ENCODE data around the gene CKB. TPM values are rescaled to one million over a fixed set of nuclear protein-coding genes. Genes with fewer than 3 reads are reported as not detected.
"Not testable (repeated sequence)": the region's sequence is repeated elsewhere in the genome, so short reads cannot be mapped to it uniquely, and the experiment has no call there.

The CKB gene
- total RNA-seq, 1 experiment from 2014 or later = 672 TPM

GRCh38 chr14:103518422-103519042, 4.1 kb downstream of the CKB start:
- in situ Hi-C loops (cut with HindIII; ENCODE audit: low sequenced_read_pairs) = loop anchor here (10.0 kb wide), 1 partner anchor 54 kb away; no protein-coding TSS in a partner anchor

DNA sequence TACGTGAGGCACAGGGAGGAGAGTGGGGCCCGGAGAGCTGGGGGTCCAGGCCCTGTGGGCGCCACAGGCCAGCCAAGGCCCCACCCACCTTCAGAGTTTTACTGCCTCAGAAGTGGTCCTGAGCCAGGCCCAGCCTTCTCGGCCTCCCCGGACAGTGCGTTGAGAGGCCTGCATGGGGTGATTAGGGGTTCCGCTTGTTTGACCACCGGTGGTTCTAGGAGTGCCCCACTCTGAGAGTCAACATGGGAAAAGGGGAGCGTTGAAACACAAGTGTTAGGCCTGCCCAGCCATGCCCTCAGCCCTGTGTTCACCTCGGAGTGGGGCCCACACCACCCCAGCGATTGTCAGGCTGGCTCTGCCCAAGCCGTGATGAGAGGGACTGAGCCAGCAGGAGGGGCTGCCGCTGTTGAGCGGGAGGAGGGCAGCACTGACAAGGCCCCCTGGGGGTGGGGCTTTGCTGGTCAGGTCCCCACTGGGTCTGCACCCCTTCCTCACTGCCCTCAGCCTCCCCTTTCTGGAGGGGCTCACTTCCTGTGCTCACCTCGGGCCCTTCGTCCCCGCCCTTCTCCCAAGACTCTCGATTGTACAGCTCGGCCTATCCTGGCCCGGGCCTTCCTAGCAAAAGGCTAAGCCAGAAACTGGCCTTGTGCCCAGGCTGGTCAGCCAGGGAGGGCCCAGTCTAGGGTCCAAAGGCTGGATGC, 4.8 kb downstream of the CKB start:
- in situ Hi-C loops (cut with HindIII; ENCODE audit: low sequenced_read_pairs) = loop anchor here (10.0 kb wide), 1 partner anchor 53 kb away; no protein-coding TSS in a partner anchor
- DNase-seq (ENCODE audit: low spot score) = peak; percentile 58

More at GRCh38 chr14:103518422-103519042, 4.1 kb downstream of the CKB start:
- peak; percentile 70 for DNase-seq (ENCODE audit: low spot score)

DNA sequence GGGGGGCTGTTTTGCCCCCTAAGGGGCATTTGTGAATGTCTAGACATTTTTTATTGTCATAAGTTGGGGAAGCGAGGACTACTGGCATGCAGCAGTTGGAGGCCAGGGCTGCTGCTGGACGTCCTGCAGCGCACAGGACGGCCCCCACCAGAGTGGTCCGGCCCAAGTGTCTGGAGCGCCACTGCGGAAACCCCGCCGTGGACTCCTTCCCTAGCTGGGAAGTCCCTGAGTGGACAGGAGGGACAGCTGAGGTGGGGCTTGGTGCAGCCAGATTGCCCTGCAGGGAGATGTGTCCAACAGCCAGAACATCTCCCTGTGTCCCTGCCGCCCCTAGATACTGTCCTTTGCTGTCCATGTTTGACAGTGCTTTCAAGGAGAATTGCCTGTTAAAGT, 5.5 kb downstream of the CKB start:
- in situ Hi-C loops (cut with HindIII; ENCODE audit: low sequenced_read_pairs) = loop anchor here (10.0 kb wide), 1 partner anchor 52 kb away; no protein-coding TSS in a partner anchor
- no peak for DNase-seq (ENCODE audit: low spot score)

DNA sequence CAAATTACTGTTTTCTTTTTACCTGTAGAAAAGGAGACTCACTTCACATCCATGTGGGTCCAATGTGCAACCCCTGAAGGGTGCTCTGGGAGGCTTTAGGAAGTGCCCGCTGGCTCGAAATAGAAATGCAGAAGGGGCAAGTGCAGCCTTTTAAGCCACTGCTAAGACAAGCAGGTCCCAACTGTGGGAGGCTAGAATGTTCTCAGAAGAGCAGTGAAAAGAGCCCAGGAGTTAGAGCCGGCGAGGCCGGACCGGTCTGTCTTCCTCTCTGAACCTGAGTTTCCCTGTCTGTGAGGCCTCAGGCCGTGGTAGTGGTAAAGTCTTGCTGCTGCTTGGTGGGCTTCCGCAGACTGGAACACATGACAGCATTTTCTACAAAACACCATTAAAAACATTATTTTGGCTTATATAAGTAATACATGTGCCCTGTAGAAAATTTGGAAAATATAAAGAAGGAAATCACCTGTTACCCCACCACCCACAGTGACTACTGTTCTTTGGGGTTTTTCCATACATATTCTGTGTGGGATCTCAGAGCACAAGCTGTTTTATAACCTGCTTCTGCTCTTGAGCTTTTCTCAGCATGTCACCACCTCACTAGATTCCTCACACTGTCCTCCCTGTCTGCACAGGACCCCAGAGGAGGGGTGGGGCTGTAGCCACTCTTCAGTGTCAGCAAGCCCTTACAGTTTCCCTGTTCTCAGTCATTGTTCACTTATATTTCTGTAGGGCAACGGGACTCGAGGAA, 6.0 kb downstream of the CKB start:
- in situ Hi-C loops (cut with HindIII; ENCODE audit: low sequenced_read_pairs) = loop anchor here (10.0 kb wide), 1 partner anchor 52 kb away; no protein-coding TSS in a partner anchor
- DNase-seq (ENCODE audit: low spot score) = peak; percentile 41

DNA sequence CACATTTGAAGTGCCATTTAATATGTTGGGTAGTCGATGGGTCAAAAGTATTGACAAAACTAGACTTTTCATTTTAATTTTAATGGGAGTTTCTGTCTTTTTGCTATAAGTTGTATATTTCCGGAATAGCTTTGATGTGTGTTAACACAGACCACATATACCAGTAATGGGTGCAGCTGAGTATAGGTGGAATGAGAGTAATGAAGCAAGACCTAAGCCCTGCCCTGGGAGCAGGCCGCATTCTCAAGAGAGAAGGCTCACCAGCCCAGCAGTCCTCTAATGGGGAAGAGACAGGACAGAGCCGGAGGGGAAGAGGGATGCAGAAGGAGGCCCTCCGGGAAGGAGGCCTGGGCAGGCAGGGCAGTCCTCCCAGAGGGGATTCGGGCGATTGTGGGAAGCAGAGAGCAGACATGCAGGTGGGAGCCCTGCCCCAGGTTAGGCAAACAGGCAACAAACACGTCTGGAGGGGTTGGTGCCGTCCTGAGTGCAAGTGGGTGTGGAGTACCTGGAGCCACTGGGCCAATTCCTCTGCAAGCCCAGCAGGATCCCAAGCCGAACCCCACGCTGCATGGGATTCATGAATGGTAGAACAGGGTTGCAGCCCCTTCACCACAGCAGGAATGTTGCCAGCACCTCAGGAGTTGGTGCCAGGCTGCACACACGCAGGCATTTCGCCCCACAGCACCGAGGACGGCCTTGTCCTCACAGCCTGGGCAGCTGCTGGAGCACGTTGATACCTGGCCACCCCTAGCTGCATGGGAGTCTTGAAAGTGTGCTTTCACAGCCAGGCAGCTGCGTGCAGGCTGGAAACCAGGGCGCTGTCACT, 7.8 kb downstream of the CKB start:
- in situ Hi-C loops (cut with HindIII; ENCODE audit: low sequenced_read_pairs) = loop anchor here (10.0 kb wide), 1 partner anchor 50 kb away; no protein-coding TSS in a partner anchor
- DNase-seq (ENCODE audit: low spot score) = no peak

- DNase-seq (ENCODE audit: low spot score) = peak; percentile 88
These were observed 9.7 kb downstream of the CKB start for GRCh38 chr14:103512701-103513611.

GRCh38 chr14:103512180-103512579, 10.4 kb downstream of the CKB start:
- not testable (repeated sequence) for DNase-seq (ENCODE audit: low spot score)
- in situ Hi-C loops (cut with HindIII; ENCODE audit: low sequenced_read_pairs) = loop anchor here (10.0 kb wide), 1 partner anchor 47 kb away; no protein-coding TSS in a partner anchor

More at GRCh38 chr14:103512701-103513611, 9.7 kb downstream of the CKB start:
- in situ Hi-C loops (cut with HindIII; ENCODE audit: low sequenced_read_pairs) = loop anchor here (10.0 kb wide), 1 partner anchor 48 kb away; no protein-coding TSS in a partner anchor

DNA sequence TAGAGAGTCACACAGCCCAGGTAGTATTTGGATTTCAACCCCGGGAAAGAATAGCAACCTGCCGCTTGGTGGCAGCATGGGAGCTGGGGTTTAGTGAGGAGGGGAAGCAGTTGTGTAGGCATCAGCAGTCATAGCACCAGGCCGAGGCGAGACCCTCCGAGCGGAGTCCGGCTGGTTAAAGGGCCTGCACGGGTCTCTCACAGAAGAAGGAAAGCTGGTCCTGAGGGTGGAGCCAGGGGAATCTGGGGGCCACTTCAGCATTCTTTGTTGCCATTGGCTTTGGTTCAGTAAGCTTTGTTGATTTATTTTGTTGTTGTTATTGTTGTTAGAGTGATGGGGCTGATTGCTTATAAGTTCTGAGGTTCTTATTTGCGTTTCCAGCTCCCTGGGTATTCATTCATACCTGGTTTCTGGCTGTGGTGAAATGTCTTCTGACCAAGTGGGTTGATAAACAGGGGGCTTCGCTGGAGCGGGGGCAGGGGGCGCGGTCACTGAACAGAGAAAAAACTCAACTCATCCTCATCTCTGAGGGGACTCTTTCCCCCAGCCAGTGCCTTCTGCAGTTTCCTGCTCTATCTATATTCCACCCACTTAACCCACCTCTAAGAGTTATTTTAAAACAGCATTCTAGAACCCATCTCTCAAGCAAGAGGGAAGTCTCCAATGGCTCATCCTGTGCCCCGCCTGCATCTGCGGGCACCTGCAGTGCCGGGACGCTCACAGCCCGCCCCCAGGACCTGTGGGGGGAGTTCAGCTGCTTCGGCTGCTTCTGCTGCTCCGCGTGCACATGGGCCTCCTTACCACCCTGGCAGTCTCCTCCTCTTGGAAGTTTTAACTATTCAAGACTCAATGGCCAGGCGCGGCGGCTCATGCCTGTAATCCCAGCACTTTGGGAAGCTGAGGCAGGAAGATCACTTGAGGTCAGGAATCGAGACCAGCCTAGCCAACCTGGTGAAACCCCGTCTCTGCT, 11.6 kb downstream of the CKB start:
- in situ Hi-C loops (cut with HindIII; ENCODE audit: low sequenced_read_pairs) = loop anchor here (10.0 kb wide), 1 partner anchor 46 kb away; no protein-coding TSS in a partner anchor
- no peak for DNase-seq (ENCODE audit: low spot score)

DNA sequence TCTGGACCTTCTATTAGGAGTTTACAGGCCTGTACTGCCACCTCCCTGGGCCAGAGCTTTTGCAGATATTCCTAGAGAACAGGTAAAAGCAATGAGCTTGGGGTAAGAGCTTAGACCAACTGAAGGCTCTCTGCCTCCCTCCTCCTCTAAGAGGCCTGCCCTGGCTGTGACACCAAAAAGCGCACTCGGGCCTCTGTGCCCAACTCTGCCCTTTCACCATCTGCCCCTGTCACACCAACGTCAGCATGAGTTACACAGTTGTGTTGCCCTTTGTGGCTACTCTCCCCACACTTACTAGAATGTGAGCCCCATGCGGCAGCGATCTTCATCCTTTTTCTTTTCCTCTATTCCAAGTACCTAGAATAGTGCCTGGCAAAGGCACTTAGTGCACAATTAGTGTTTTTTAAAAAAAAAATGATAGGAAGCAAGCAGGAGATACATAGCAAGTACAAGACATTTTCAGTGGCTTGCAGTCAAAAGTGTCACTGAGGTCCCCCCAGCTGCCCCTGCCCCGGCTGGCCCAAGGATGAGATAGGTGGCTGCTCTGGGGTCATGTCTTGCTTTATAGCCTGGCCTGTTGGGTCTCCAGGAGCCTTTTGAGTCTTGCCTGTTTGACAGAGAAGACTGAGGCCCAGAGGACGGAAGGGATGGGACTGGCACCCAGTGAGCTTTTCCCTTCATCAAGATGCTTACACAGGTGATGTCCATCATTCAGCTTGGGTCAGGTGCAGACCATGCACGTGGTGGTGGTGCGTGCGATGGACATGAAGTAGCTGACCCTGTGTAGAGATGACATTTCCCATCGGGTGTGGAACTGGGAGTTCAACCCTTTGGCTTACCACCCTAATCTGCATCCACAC, 12.5 kb downstream of the CKB start:
- no peak for DNase-seq (ENCODE audit: low spot score)
- in situ Hi-C loops (cut with HindIII; ENCODE audit: low sequenced_read_pairs) = loop anchor here (10.0 kb wide), 1 partner anchor 45 kb away; no protein-coding TSS in a partner anchor

GRCh38 chr14:103508521-103509329, 13.9 kb downstream of the CKB start:
- DNase-seq (ENCODE audit: low spot score) = no peak

DNA sequence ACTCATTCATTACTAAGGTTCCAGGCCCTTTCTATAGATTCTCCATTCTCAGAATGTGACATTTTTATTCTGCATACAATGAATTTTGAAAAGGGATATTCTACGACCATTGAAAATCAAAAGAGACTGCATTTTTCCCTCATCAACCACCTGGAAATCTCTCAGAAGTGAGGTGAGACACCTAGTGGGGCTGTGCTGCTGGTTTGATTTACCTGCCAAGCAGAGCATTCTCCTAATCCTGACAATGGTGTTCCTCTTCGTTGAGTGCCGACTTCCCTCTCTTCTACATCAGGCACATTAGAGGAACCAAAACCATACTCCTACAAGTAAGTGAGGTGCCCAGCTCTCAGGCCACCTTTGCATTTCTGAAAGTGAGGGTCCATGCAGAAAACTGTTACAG, 14.9 kb downstream of the CKB start:
- no peak for DNase-seq (ENCODE audit: low spot score)
- in situ Hi-C loops (cut with HindIII; ENCODE audit: low sequenced_read_pairs) = no loop called here

More at GRCh38 chr14:103508521-103509329, 13.9 kb downstream of the CKB start:
- in situ Hi-C loops (cut with HindIII; ENCODE audit: low sequenced_read_pairs) = no loop called here

- in situ Hi-C loops (cut with HindIII; ENCODE audit: low sequenced_read_pairs) = no loop called here
- DNase-seq (ENCODE audit: low spot score) = no peak
These were observed 17.6 kb downstream of the CKB start for GRCh38 chr14:103504991-103505565.

GRCh38 chr14:103503296-103503695, 19.3 kb downstream of the CKB start:
- DNase-seq (ENCODE audit: low spot score) = peak; percentile 19
- in situ Hi-C loops (cut with HindIII; ENCODE audit: low sequenced_read_pairs) = no loop called here

DNA sequence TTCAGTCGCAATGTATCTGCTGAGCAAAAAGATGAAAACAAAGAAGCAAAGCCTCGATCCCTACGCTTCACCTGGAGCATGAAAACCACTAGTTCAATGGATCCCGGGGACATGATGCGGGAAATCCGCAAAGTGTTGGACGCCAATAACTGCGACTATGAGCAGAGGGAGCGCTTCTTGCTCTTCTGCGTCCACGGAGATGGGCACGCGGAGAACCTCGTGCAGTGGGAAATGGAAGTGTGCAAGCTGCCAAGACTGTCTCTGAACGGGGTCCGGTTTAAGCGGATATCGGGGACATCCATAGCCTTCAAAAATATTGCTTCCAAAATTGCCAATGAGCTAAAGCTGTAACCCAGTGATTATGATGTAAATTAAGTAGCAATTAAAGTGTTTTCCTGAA, 19.8 kb downstream of the CKB start:
- no peak for DNase-seq (ENCODE audit: low spot score)
- in situ Hi-C loops (cut with HindIII; ENCODE audit: low sequenced_read_pairs) = no loop called here

Data from G401 (cell line).